Brain pericyte (primary cell): ENCODE measurements around the gene CASKIN2.
"Not testable (repeated sequence)": the region's sequence is repeated elsewhere in the genome, so short reads cannot be mapped to it uniquely, and the experiment has no call there.

Source experiments
- DNase-seq: peaks from one replicate; pipeline ENCODE4 v3.0.0-alpha.2; 2012; ENCODE audit warnings: low read depth, low spot score

Gene CASKIN2

DNA sequence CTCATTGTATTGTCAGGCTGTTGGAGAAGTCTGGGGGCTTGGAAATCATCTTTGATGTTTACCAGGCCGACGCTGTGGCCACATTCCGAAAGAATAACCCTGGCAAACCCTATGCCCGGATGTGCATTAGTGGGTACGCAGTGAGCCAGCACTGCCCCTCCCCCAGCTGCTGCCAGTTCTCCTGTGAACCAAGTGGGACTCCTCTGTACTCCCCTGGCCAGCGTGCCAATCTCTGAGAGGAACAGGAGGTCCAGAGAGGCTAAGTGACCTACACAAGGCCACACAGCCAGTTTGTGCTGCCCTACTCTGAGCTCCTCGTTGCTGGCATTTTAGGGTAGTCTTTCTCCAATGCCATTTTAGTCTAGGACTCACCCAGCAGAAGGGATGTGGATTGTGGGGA is 8.3 kb upstream of the CASKIN2 start:
- no peak for DNase-seq

DNA sequence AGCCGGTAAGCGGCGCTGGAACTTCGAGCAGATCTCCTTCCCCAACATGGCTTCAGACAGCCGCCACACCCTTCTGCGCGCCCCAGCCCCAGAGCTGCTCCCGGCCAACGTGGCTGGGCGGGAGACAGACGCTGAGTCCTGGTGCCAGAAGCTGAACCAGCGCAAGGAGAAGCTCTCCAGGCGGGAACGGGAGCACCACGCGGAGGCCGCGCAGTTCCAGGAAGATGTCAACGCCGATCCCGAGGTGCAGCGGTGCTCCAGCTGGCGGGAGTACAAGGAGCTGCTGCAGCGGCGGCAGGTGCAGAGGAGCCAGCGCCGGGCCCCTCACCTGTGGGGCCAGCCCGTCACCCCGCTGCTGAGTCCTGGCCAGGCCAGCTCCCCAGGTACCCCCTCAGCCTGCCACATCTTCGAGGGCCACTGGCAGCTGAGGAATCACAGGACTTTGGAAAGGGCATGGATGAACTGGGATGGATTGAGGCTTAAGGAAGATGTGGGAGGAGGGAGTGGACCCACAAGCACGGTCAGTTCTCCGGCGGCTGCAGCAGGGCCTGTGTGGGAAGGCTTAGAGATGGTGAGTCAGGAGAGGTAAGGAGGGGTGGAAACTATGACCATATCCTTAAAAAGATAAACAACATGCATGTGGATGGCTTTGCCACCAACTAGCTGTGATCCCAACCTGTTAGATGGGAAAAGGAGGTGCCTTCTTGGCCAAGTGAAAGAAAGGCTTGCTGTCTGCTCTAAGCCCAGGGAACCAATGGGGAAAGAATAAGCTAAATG is 6.8 kb upstream of the CASKIN2 start:
- no peak for DNase-seq

DNA sequence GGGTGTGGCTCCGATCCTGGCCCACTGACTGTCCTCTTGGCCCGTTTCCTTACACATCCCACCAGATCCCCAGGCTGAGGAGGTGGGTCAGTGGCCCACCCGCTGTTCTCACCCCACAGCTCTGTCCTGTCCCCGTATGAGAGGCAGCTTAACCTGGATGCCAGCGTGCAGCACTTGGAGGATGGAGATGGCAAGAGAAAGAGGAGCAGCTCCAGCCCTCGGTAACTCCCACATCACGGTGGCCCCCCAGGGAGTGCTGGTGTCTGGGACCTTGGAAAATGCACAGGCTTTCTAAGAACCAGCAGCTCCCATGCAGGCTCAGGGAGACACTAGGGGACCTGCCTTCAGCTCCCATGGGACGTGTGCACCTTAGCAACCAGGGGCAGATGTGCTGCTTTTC is 6.0 kb upstream of the CASKIN2 start:
- DNase-seq, result no peak

DNA sequence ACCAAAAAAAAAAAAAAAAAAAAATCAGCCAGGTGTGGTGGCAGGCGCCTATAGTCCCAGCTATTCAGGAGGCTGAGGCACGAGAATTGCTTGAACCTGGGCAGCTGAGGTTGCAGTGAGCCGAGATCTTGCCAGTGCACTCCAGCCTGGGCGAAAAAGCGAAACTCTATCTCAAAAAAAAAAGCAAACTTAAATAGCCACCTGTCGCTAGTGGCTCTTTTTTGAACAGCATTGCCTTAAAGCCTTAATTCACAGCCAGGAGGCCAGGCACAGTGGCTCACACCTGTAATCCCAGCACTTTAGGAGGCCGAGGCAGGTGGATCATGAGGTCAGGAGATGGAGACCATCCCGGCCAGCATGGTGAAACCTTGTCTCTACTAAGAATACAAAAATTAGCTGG is 5.1 kb upstream of the CASKIN2 start:
- not testable (repeated sequence) for DNase-seq

DNA sequence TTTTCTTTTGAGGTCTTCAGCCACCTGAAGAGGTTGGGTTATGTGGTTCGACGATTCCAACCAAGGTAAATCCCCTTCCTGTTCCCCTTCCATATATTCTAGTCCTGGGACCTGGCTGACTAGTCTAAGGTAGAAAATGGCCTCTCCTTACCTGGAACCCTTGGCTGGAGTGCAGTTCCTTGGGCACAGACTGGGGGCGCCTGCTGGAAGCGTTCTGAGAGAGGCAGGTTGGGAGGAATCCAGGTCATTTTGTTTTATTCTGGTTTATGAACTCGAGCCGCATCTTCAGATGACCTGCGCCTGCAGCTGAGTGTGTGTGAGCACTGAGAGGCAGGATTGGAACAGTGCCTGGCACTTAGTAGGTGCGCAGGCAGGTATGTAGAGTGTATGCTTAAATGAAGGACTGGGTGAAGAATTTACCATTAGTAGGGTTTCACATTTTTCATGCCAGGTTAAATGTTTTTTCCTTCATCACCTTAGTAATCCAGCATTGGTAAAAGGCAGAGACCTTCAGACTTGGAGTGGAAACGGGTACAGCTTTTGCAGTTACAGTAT is 3.7 kb upstream of the CASKIN2 start:
- no peak for DNase-seq

DNA sequence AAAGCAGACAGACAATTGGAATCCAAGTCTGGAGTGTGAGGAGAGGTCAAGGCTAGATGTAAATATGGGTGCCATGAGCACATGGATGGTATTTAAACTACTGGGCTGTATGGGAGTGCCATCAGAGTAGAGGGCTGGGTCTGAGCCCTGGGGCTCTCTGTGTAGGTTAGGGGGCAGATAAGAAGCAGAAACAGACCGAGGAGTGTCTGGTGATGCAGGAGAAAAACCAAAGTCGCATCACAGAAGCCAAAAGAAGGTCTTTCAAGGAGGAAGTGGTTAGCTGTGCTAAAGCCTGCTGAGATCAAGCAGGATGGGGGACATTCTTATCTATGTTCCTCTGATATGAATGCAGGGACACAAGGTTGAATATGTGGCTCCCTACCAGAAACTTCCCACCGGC is 2.9 kb upstream of the CASKIN2 start:
- DNase-seq, result no peak

DNA sequence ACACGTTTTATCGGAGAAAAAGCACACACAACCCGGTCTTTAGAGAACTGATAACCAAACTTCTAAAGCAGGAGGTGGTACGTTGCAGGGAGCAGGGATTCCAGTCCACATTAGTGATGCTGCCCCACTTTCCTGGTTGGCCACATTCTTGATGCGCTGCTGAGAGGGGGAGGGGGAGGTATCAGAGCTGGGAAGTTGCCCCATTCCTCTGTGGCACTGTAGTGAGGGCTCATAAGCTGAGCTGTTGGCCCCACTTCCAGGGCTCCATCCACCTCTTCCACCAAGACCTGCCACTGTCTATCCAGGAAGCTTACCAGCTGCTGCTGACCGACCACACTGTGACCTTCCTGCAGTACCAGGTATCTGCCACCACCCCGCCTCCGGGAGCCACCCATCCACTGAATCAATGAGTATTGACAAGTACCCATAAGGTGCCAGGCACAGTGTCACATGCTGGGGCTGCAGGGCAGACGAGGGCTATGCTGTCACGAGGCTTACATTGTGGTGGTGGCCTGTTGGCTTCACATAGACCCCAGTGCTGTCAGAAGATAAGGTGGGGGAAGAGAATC is 2.0 kb upstream of the CASKIN2 start:
- DNase-seq, result no peak

DNA sequence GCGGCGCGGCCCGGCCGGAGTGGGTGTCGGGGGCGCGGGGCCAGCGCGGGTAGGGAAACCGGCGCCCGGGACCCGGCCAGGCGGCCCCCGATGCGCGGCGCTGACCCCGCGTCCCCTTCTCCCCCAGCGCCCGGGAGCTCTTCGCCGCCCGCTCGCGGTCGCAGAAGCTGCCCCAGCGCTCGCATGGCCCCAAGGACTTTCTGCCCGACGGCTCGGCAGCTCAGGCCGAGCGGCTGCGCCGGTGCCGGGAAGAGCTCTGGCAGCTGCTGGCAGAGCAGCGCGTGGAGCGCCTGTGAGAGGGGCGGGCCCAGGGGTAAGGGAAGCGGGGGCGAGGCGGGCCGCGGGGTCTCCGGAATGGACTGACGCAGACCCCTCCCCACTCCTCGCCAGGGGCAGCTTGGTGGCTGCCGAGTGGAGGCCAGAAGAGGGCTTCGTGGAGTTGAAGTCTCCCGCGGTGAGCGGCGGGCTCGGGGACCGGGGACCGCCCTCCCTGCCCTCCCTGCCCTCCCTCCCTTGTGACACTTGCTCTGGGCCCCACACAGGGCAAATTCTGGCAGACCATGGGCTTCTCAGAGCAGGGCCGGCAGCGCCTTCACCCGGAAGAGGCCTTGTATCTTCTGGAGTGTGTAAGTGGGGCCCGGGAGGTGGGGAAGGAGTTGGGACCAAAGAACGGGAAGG is 1.4 kb upstream of the CASKIN2 start:
- no peak for DNase-seq

DNA sequence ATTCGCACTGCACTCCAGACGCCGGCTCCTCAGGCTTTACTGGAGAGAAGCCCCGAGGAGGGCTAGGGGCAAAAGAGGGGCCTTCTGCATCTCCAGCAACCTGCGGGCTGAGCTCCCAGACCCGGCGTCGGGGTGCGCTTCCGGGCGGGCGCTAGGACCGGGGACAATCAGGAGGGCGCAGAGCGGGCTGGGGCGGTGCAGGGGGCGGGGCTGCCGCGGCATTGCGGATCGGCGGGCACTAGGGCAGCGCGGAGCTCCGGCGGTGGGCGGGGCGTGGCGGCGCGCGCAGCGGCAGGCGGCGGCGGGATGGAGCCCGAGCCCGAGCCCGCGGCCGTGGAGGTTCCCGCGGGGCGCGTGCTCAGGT is 900 bp upstream of the CASKIN2 start, which contains the start of gene TSEN54:
Gene TSEN54 (plus strand): TSS at position 274 of the 364 bp plus-strand sequence. CDS start 33 bp downstream, at position 307.
- peak; percentile 24 for DNase-seq

DNA sequence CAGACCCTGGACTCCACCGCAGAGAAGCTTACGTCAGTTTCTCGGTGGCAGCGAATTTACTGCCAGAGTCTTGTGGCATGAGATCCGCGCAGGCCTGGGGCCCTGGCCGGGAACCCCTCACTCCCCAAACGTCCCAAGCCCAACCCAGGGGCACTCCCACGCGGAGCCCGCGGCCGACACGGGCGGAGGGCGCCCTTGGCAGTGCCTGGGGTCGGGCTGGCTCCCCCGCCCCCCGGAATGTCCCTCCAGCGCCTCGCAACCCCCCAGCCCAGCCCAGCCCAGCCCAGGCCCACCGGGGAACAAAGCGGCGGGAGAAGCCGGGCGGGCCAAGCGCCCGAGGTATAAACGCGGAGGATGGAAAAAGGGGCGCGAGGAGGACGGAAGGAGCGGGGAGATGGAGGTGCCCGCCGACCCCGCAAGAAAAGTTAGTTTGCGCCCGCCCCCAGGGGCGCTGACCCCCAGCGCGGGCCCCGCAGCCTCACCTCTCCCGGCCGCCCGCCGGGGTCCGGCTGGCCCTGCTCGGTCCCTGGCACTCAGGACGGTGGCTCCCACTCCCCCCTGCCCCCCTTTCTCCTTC is 330 bp downstream of the CASKIN2 start:
- no peak for DNase-seq

DNA sequence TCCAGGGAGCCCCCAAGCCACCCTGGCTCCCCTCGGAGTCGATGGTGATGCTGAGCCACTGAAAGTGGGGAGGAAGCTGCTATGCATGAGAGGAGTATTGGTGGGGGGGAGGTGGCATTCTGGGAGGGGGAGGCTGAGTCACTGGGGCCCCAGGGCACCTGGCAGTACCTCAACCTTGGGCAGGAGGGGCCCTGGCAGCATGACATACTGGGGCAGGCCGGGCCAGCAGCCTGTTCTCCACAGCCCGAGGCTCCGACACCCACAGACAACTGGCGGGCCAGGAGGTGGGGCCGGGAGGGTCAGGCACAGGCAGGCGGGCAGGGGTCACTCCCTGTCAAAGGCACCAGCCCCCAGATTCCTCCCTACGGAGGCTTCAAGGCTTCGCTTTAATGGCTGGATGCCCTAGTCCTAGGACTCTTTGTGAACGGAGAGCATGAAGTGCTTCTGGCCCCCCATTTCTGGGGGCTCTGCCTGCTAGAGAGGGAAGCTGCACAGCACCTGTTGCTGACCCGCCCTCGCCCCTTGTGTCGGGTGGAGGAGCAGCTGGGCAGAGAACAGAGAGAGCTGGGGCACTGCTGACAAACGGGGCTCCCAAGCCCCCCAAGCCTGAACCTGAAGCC is 928 bp downstream of the CASKIN2 start:
- DNase-seq, result no peak

DNA sequence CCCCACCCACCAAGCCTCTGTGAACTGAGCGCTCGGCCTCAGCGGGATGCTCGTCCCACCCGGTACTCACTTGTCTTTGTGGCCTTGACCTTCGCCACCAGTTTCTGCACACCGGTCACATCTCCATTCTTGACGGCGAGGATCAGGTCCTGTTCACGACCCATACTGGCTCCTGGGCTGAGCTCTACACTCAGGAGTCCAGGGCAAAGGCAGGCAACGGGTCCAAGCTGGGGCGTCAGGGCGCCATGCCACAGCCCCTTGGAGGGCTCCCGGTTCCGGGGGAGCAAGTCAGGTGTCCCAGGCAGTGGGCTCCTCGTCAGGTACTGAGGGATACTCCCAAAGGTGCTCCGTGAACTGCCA is 1.7 kb downstream of the CASKIN2 start:
- DNase-seq, result no peak

DNA sequence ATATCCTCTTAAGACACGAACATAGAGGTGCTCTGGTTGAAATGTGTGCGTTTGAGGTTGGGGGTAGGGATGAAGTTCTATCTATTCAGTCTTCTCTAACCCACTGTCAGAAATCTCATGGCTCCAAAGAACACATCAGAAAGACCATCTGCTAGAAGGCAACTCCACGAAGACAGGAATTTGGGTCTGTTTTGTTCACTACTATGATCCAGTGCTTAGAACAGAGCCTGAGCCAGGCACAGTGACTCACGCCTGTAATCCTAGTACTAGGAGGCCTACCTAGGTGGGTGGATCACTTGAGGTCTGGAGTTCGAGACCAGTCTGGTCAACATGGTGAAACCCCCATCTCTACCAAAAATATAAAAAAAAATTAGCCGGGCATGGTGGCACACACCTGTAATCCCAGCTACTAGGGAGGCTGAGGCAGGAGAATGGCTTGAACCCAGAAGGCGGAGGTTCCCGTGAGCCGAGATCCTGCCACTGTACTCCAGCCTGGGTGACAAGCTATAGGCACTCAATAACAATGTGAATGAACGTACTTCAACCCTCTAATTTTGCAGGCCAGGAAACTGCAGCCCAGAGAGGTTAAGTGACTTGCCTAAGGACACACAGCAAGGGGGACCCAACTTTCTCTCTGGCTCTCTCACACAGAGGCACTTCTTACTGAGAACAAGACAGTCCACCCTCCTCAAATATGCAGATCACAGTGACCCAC is 2.3 kb downstream of the CASKIN2 start:
- no peak for DNase-seq

DNA sequence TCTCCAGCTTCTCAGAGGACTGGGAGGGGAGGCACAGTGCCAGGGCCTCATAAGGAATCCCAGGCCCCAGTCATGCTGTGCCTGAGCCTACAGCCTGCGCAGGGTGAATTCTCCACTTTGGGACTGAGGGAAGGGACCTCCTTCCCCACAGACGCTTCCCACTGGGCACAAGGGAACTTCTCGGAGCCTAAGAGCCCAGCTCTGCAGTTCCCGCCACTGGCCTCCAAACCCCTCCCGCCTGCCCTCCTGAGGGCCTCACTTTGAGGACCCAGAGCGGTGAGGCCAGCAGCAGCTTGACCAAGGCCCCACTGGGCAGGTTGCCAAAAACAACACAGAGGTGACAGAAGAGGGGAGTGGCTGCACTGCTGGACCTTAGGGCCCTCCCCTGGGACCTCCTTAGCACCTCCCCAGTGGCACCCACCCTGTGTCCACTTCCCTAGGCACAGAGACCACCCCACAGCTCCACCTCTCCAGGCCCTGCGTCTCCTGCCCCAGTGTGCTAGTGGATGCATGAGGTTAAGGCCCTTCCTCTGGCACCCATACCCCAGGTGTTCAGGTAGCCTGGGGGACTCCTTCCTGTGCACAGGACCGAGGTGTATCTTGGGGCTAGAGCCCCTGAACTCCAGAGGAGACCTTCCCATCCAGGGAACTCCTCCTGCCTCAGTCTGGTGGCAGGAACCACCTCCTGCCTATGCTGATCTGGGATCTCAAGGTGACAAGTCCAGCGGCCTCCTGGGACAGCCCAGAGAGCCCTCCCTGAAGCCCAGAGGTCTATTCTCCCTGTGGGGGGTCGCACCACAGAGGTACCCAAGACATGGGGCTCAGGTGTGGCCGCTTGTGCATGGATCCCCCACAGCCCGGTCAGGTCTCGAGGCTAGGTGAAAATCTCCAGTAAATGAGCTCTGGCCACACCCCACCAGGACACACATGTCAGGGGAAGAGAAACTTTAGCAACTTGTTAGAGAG is 3.4 kb downstream of the CASKIN2 start:
- DNase-seq, result no peak

DNA sequence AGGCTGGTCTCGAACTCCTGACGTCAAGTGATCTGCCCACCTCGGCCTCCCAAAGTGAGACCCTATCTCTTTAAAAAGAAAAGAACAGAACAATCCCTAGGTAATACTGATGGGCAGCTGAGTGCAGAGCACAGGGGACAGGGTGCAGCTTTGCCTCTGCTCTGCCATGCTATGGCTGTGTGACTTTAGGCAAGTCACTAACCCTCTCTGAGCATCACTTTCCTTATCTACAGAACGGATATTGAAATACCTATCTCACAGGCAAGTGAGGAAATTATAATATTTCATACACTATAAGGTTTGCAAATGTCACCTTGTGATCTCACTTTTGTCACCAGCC is 4.1 kb downstream of the CASKIN2 start:
- DNase-seq, result no peak

DNA sequence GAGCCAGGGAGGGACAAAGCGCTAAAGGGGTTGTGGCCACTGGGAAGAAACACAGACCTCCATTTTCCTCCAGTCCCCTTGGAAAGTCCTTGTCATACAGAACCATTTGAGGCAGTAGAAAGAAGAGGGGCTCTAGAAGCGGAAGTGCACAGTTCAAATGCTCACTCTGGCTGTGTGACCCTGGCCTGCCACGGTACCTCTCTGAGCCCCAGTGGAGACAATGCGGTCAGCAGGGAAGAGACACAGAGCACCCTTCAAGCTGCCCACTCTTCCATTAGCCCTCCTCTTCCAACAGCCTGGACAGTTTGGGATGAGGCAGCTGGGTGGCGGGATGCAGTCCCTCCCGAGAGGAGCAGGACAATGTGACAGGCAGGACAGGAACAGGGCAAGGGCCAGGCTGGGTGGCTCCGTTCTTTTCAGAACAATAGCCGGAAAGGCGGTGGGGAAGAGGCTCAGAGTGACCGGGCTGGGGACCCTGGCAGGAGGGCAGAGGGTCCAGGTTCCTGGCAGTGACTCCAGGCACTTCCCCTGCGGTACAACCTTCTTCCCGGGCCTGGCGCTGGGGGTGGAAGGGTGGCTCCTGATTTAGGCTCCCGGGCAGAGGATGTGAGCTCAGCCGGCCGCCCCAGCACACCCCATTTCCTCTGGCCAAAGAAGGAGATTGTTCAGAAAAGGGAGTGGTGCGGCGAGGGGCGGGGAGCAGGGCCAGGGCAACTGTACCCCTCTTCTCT is 5.6 kb downstream of the CASKIN2 start:
- no peak for DNase-seq

DNA sequence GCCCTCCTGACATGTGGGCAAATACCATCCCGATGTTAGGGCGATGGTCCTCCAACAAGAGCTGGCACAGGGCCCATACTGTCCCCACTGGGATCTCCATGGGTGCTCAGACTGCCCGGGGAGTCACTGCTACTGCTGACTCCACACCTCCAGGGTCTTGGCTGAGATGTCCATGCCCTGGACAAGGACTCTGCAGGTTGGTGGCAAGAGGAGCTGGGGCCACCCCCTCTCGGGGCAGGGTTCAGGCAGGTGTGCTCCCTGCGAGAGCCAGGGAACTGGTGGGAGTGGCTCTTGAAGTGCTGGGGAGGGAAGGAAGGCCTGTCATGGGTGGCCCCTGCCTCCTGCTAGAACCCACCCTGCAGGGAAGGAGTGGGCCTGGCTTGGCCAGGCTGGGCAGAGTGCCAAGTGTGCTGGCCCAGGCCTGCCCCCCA is 6.4 kb downstream of the CASKIN2 start:
- no peak for DNase-seq

DNA sequence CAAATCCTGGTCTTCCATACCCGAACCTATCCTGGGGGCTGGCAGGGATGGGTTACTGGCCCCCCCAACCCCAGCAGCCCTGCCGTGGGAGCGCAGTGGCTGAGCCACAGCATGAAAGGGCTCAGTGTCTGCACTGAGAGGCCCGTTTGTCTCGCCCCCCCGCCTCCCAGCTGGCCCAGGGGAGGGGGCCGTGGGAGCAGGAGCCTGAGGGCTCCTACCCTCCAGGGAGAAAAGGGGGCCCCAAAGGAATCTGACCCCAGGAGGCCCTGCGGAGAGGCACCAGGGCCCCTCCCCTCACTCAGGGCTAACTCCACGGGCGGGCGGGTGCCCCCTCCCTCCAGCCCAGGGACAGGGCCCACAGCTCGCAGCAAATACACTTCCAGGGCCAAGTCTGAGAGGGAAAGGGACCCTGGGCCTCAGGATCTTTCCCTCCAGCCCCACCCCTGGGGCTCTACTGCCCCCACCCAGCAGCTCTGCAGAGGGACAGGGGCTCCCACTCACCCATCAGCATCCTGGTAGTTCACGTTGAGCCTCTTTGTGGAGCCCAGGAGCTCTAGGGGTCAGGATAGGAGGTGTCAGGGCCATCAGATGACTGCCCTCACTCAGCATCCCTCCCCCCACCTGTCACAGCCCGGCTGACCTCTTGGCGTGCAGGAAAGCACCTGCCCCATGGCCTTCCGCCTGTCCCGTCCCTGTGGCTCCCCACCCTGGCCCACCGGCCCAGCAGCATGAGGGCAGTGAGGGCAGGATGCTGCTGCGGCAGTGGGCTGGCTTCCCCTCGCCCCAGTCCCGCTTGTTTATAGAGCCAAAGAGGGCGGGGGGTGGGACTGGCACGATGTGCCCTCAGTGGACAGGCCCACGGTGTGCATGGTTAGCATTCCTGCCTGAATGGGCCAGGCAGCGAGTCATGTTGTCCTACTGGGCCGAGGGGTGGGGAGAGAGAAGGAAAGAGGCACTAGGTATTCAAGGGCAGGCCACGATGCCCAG is 7.3 kb downstream of the CASKIN2 start:
- DNase-seq, result no peak
